Activated T-helper 1 cell treated with anti-CD3 and anti-CD28 coated beads, Interleukin-12 subunit alpha, Interleukin-12 subunit beta, Interleukin-2, Interleukin-4 antibody, amounts not matched to agents 30 ng/mL and 10 ng/mL and 1 ng/mL, durations not matched to agents 14 hours and 24 hours and 36 hours (primary cell): ENCODE measurements around the gene CCDC33. TPM values are rescaled to one million over a fixed set of nuclear protein-coding genes. Genes with fewer than 3 reads are reported as not detected.

Experiments
- DNase-seq: peaks from one replicate; pipeline ENCODE4 v3.0.0; 2021; ENCODE audit warnings: low spot score
- H3K27ac Mint-ChIP-seq: one replicate; pipeline ENCODE4 v1.8.0; 2021; ENCODE audit warnings: mild to moderate bottlenecking, mixed read lengths
- H3K27me3 Mint-ChIP-seq: one replicate; pipeline ENCODE4 v1.8.0; 2022; ENCODE audit warnings: mild to moderate bottlenecking, moderate library complexity, mixed read lengths; ENCODE audit not compliant: insufficient read depth
- H3K36me3 Mint-ChIP-seq: one replicate; pipeline ENCODE4 v1.8.0; 2021; ENCODE audit warnings: low read depth, mixed read lengths
- H3K4me1 Mint-ChIP-seq: one replicate; pipeline ENCODE4 v1.8.0; 2021; ENCODE audit warnings: low read depth, mixed read lengths
- H3K4me3 Mint-ChIP-seq: one replicate; pipeline ENCODE4 v1.8.0; 2021; ENCODE audit warnings: mild to moderate bottlenecking, moderate library complexity, mixed read lengths
- H3K9me3 Mint-ChIP-seq: one replicate; pipeline ENCODE4 v1.8.0; 2021; ENCODE audit warnings: mixed read lengths
- intact Hi-C: fragments of 100-400 bp; cut with micrococcal nuclease; formaldehyde crosslinking; loops from one replicate; pipeline ENCODE4 v1.15.1; 2024
- total RNA-seq: library from RNA; stranded (reverse); gene quantifications from 2 replicates; pipeline ENCODE4 v1.2.3, GENCODE V29; 2022

Gene CCDC33
- total RNA-seq, 1 donor from 2014 or later, result not detected

GRCh38 chr15:74370471-74370870, 134.3 kb downstream of the CCDC33 start:
- Mint-ChIP-seq H3K4me1 (peaks cover 16% of the 10 kb centered on the region), H3K36me3 (no peaks in the 10 kb centered on the region), H3K9me3 (no peaks in the 10 kb centered on the region), H3K4me3 (no peak overlapping the region), H3K27me3 (peaks cover 39% of the 10 kb centered on the region), H3K27ac (no peak overlapping the region)
- intact Hi-C loops, result loop anchor here (5.0 kb wide), 2 partner anchors 567 to 582 kb away; partner anchors contain the start of gene COX5A
- DNase-seq, result no peak

GRCh38 chr15:74373056-74373650, 137.0 kb downstream of the CCDC33 start:
- no peak for DNase-seq
- peaks cover 28% of the 10 kb centered on the region for H3K27me3 Mint-ChIP-seq
- H3K27ac Mint-ChIP-seq, result no peak overlapping the region
- H3K36me3 Mint-ChIP-seq, result no peaks in the 10 kb centered on the region
- no peaks in the 10 kb centered on the region for H3K9me3 Mint-ChIP-seq
- peak overlapping the region; percentile 85 for H3K4me3 Mint-ChIP-seq
- peaks cover 42% of the 10 kb centered on the region for H3K4me1 Mint-ChIP-seq
- intact Hi-C loops, result loop anchor here (1.0 to 5.0 kb wide), 5 partner anchors 248 to 579 kb away; partner anchors contain the start of gene COX5A

- peak; percentile 90 for DNase-seq
- Mint-ChIP-seq H3K36me3 (no peaks in the 10 kb centered on the region), H3K4me3 (peak overlapping the region; percentile 85), H3K27ac (peak overlapping the region; percentile 78), H3K4me1 (peaks cover 50% of the 10 kb centered on the region), H3K27me3 (peaks cover 26% of the 10 kb centered on the region), H3K9me3 (no peaks in the 10 kb centered on the region)
- intact Hi-C loops, result loop anchor here (1.0 to 5.0 kb wide), 8 partner anchors 8 to 578 kb away; partner anchors contain the start of genes CLK3, COX5A and UBL7
Observed at GRCh38 chr15:74373731-74374647, 137.9 kb downstream of the CCDC33 start.

- H3K27ac Mint-ChIP-seq, result peak overlapping the region; percentile 8
- H3K9me3 Mint-ChIP-seq, result no peaks in the 10 kb centered on the region
- no peaks in the 10 kb centered on the region for H3K36me3 Mint-ChIP-seq
- peaks cover 20% of the 10 kb centered on the region for H3K27me3 Mint-ChIP-seq
- no peak for DNase-seq
- H3K4me1 Mint-ChIP-seq, result peaks cover 56% of the 10 kb centered on the region
- intact Hi-C loops, result loop anchor here (1.0 to 5.0 kb wide), 8 partner anchors 8 to 578 kb away; partner anchors contain the start of genes CLK3, COX5A and UBL7
- peak overlapping the region; percentile 85 for H3K4me3 Mint-ChIP-seq
Observed at GRCh38 chr15:74374648-74375302, 138.6 kb downstream of the CCDC33 start.

GRCh38 chr15:74375303-74375693, 139.2 kb downstream of the CCDC33 start:
- H3K27me3 Mint-ChIP-seq, result peaks cover 16% of the 10 kb centered on the region
- peak overlapping the region; percentile 85 for H3K4me3 Mint-ChIP-seq
- H3K36me3 Mint-ChIP-seq, result no peaks in the 10 kb centered on the region
- intact Hi-C loops, result loop anchor here (1.0 kb wide), 3 partner anchors 63 to 167 kb away; no protein-coding TSS in a partner anchor
- H3K4me1 Mint-ChIP-seq, result peaks cover 56% of the 10 kb centered on the region
- peak; percentile 78 for DNase-seq
- peak overlapping the region; percentile 8 for H3K27ac Mint-ChIP-seq
- H3K9me3 Mint-ChIP-seq, result no peaks in the 10 kb centered on the region

GRCh38 chr15:74376226-74376625, 140.1 kb downstream of the CCDC33 start:
- H3K36me3 Mint-ChIP-seq, result no peaks in the 10 kb centered on the region
- DNase-seq, result no peak
- H3K9me3 Mint-ChIP-seq, result no peaks in the 10 kb centered on the region
- intact Hi-C loops, result no loop called here
- H3K27ac Mint-ChIP-seq, result no peak overlapping the region
- H3K4me1 Mint-ChIP-seq, result peaks cover 66% of the 10 kb centered on the region
- H3K4me3 Mint-ChIP-seq, result no peak overlapping the region
- H3K27me3 Mint-ChIP-seq, result peaks cover 10% of the 10 kb centered on the region

GRCh38 chr15:74376825-74377581, 140.9 kb downstream of the CCDC33 start:
- Mint-ChIP-seq H3K4me1 (peaks cover 72% of the 10 kb centered on the region), H3K36me3 (no peaks in the 10 kb centered on the region)

GRCh38 chr15:74377831-74378766, 142.0 kb downstream of the CCDC33 start:
- H3K4me1 Mint-ChIP-seq, result peaks cover 83% of the 10 kb centered on the region

More at GRCh38 chr15:74376825-74377581, 140.9 kb downstream of the CCDC33 start:
- H3K27ac Mint-ChIP-seq, result no peak overlapping the region
- H3K4me3 Mint-ChIP-seq, result no peak overlapping the region
- no peak for DNase-seq
- intact Hi-C loops, result no loop called here
- no peaks in the 10 kb centered on the region for H3K9me3 Mint-ChIP-seq
- peaks cover 6% of the 10 kb centered on the region for H3K27me3 Mint-ChIP-seq

GRCh38 chr15:74378848-74379247, 142.7 kb downstream of the CCDC33 start:
- Mint-ChIP-seq H3K27ac (peak overlapping the region; percentile 78), H3K9me3 (no peaks in the 10 kb centered on the region)
- DNase-seq, result peak; percentile 51

More at GRCh38 chr15:74377831-74378766, 142.0 kb downstream of the CCDC33 start:
- Mint-ChIP-seq H3K4me3 (peak overlapping the region; percentile 20), H3K9me3 (no peaks in the 10 kb centered on the region), H3K36me3 (no peaks in the 10 kb centered on the region), H3K27ac (peak overlapping the region; percentile 78), H3K27me3 (no peaks in the 10 kb centered on the region)
- DNase-seq, result no peak
- intact Hi-C loops, result no loop called here

GRCh38 chr15:74380361-74381189, 144.4 kb downstream of the CCDC33 start:
- peak overlapping the region; percentile 76 for H3K27ac Mint-ChIP-seq
- no peak for DNase-seq
- intact Hi-C loops, result no loop called here
- no peaks in the 10 kb centered on the region for H3K9me3 Mint-ChIP-seq
- H3K4me3 Mint-ChIP-seq, result peak overlapping the region; percentile 9
- H3K4me1 Mint-ChIP-seq, result peaks cover 88% of the 10 kb centered on the region
- no peaks in the 10 kb centered on the region for H3K27me3 Mint-ChIP-seq
- H3K36me3 Mint-ChIP-seq, result no peaks in the 10 kb centered on the region

More at GRCh38 chr15:74378848-74379247, 142.7 kb downstream of the CCDC33 start:
- H3K27me3 Mint-ChIP-seq, result no peaks in the 10 kb centered on the region
- no peaks in the 10 kb centered on the region for H3K36me3 Mint-ChIP-seq
- peaks cover 84% of the 10 kb centered on the region for H3K4me1 Mint-ChIP-seq
- intact Hi-C loops, result loop anchor here (1.0 kb wide), 2 partner anchors 24 to 82 kb away; partner anchors contain the start of gene UBL7
- H3K4me3 Mint-ChIP-seq, result peak overlapping the region; percentile 20

- H3K27ac Mint-ChIP-seq, result peak overlapping the region; percentile 51
- no peak overlapping the region for H3K4me3 Mint-ChIP-seq
- no peaks in the 10 kb centered on the region for H3K36me3 Mint-ChIP-seq
- H3K9me3 Mint-ChIP-seq, result no peaks in the 10 kb centered on the region
- intact Hi-C loops, result no loop called here
- peaks cover 86% of the 10 kb centered on the region for H3K4me1 Mint-ChIP-seq
- no peak for DNase-seq
- H3K27me3 Mint-ChIP-seq, result no peaks in the 10 kb centered on the region
Observed at GRCh38 chr15:74381190-74381453, 145.0 kb downstream of the CCDC33 start.
